GM21515 (cell line): ENCODE data around the gene PLD3.
"Not testable (repeated sequence)": the region's sequence is repeated elsewhere in the genome, so short reads cannot be mapped to it uniquely, and the experiment has no call there.

ENCODE experiments used
- ATAC-seq: cut with Tn5 transposase; IDR thresholded peaks from one replicate; pipeline ENCODE4 v1.9.1; 2021; ENCODE audit not compliant: unreplicated experiment

The PLD3 gene

GRCh38 chr19:40387155-40387554, 38.7 kb downstream of the PLD3 start:
- ATAC-seq: no peak

- no peak for ATAC-seq
Observed at GRCh38 chr19:40388481-40388880, 40.0 kb downstream of the PLD3 start.

- no peak for ATAC-seq
Observed at GRCh38 chr19:40389404-40390083, 41.0 kb downstream of the PLD3 start.

GRCh38 chr19:40390084-40390742, 41.7 kb downstream of the PLD3 start, which contains the start of gene HIPK4:
Gene HIPK4 (minus strand): TSS chr19:40390181. CDS start chr19:40389902, 279 bp downstream.
- no peak for ATAC-seq

- no peak for ATAC-seq
Observed at GRCh38 chr19:40392123-40392522, 43.6 kb downstream of the PLD3 start.

- ATAC-seq: no peak
Observed at GRCh38 chr19:40392894-40393517, 44.5 kb downstream of the PLD3 start.

- no peak for ATAC-seq
Observed at GRCh38 chr19:40393894-40394815, 45.7 kb downstream of the PLD3 start.

- no peak for ATAC-seq
Observed at GRCh38 chr19:40394816-40395210, 46.3 kb downstream of the PLD3 start.

GRCh38 chr19:40395956-40396355, 47.5 kb downstream of the PLD3 start:
- ATAC-seq: no peak

- no peak for ATAC-seq
Observed at GRCh38 chr19:40396886-40397567, 48.5 kb downstream of the PLD3 start.

GRCh38 chr19:40397568-40397906, 49.0 kb downstream of the PLD3 start:
- no peak for ATAC-seq

GRCh38 chr19:40398417-40399131, 50.1 kb downstream of the PLD3 start:
- no peak for ATAC-seq

GRCh38 chr19:40400559-40400958, 52.1 kb downstream of the PLD3 start:
- no peak for ATAC-seq

- peak; percentile 60 for ATAC-seq
Observed at GRCh38 chr19:40403262-40403984, 54.9 kb downstream of the PLD3 start.

GRCh38 chr19:40407714-40408597, 59.5 kb downstream of the PLD3 start:
- no peak for ATAC-seq

GRCh38 chr19:40408598-40408925, 60.1 kb downstream of the PLD3 start:
- ATAC-seq: not testable (repeated sequence)

GRCh38 chr19:40410030-40410389, 61.5 kb downstream of the PLD3 start:
- no peak for ATAC-seq

- no peak for ATAC-seq
Observed at GRCh38 chr19:40411125-40411842, 62.8 kb downstream of the PLD3 start.
